A673 (cell line): Measurements from ENCODE around the gene TECTA. TPM values are rescaled to one million over a fixed set of nuclear protein-coding genes. Genes with fewer than 3 reads are reported as not detected.

Experiments used
- BruUV-seq: library from RNA; stranded (reverse); fragments of 400-500 nt; replicated peaks from 2 replicates; lab custom pipeline; 2021; lab: Mats Ljungman, UMichigan
- CTCF ChIA-PET: fragments of 300-600 bp; sonication (Branson Sonifier 250); formaldehyde crosslinking; loops from one replicate; lab custom pipeline; 2022; ENCODE audit warnings: antibody characterized with exemption; lab: Charles Lee
- POLR2A ChIA-PET: fragments of 300-600 bp; sonication (Branson Sonifier 250); formaldehyde crosslinking; loops from one replicate; lab custom pipeline; 2022; ENCODE audit warnings: antibody characterized with exemption; ENCODE audit not compliant: low non-redundant PET; lab: Charles Lee
- DNase-seq: peaks from one replicate; pipeline ENCODE4 v3.0.0-alpha.2; 2015; ENCODE audit warnings: low spot score
- H3K27ac ChIP-seq: fragments of 200-600 bp; sonication (generic); 2 replicates; pipeline ENCODE4 v1.5.1; 2016; ENCODE audit warnings: mixed run types, low read depth, mild to moderate bottlenecking, mixed read lengths, antibody characterized with exemption, low read length; ENCODE audit not compliant: poor library complexity, severe bottlenecking
- H3K27me3 ChIP-seq: fragments of 200-600 bp; sonication (generic); replicated peaks from 2 replicates; pipeline ENCODE4 v1.6.1; 2017; ENCODE audit warnings: mixed run types, low read depth, mild to moderate bottlenecking, mixed read lengths, antibody characterized with exemption, low read length; ENCODE audit not compliant: insufficient read depth, poor library complexity
- H3K36me3 ChIP-seq: fragments of 200-600 bp; sonication (generic); 2 replicates; pipeline ENCODE4 v1.6.1; 2016; ENCODE audit warnings: mixed run types, mild to moderate bottlenecking, mixed read lengths, antibody characterized with exemption, low read length; ENCODE audit not compliant: insufficient read depth, poor library complexity, severe bottlenecking
- H3K4me1 ChIP-seq: fragments of 200-600 bp; sonication (generic); 2 replicates; pipeline ENCODE4 v1.6.1; 2017; ENCODE audit warnings: mixed run types, mild to moderate bottlenecking, mixed read lengths, antibody characterized with exemption, low read length; ENCODE audit not compliant: insufficient read depth, poor library complexity, severe bottlenecking
- H3K4me3 ChIP-seq: fragments of 200-600 bp; sonication (generic); 2 replicates; pipeline ENCODE4 v1.5.1; 2016; ENCODE audit warnings: low read depth, mixed run types, mild to moderate bottlenecking, mixed read lengths, low read length; ENCODE audit not compliant: poor library complexity, severe bottlenecking
- H3K9me3 ChIP-seq: fragments of 200-600 bp; sonication (generic); 2 replicates; pipeline ENCODE4 v1.6.1; 2016; ENCODE audit warnings: mixed run types, low read depth, mild to moderate bottlenecking, mixed read lengths, antibody characterized with exemption, low read length; ENCODE audit not compliant: poor library complexity, severe bottlenecking
- EZH2 ChIP-seq: fragments of 200-600 bp; sonication (generic); IDR thresholded peaks from 2 replicates; pipeline ENCODE4 v1.6.1; 2017; ENCODE audit warnings: borderline replicate concordance, low read depth, mild to moderate bottlenecking, mixed read lengths, antibody characterized with exemption, low read length; ENCODE audit not compliant: poor library complexity, severe bottlenecking
- intact Hi-C: fragments of 100-400 bp; cut with micrococcal nuclease; formaldehyde crosslinking; loops from one replicate; pipeline ENCODE4 v1.10.0; 2022; ENCODE audit not compliant: unreplicated experiment
- total RNA-seq: library from RNA; stranded (reverse); gene quantifications from 2 replicates; pipeline ENCODE4 v1.2.3, GENCODE V29; 2021
- TF ChIP-seq, protein P1 (sequence below): fragments of 300-800, 200-600 bp; sonication (generic); conservative IDR thresholded peaks from 2 replicates; pipeline ENCODE4 v1.5.1; 2017; ENCODE audit warnings: low read depth, mild to moderate bottlenecking, antibody characterized with exemption, low read length, moderate library complexity, mixed read lengths

TECTA gene
- total RNA-seq, 1 experiment from 2014 or later: 0.19 TPM

DNA sequence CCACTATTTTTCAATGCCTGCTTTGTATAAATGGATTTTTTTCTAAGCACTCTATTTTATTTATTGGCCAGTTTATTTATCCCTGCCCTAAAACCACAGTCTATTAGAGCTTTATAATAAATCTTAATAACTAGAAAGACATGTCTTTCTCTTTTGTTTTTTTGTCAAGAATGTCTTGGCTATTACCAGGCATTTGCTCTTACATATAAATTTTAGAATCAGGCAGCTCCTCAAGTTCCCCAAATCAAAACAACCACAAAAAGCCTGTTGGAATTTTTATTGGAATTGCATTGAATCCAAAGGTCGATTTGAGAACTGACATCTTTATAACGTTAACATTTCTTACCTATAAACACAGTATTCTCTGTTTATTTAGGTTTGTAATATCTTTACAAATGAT lies 105.8 kb downstream of the TECTA start:
- no peaks in the 10 kb centered on the region for H3K9me3 ChIP-seq
- no TSS peak for BruUV-seq
- no peak overlapping the region for H3K27ac ChIP-seq
- peaks cover 36% of the 10 kb centered on the region for H3K27me3 ChIP-seq
- ChIA-PET CTCF (no interaction called here), POLR2A (no interaction called here)
- H3K4me1 ChIP-seq: no peaks in the 10 kb centered on the region
- H3K36me3 ChIP-seq: no peaks in the 10 kb centered on the region
- DNase-seq: no peak
- H3K4me3 ChIP-seq: no peak overlapping the region
- no peak for TF ChIP-seq EZH2
- TF ChIP-seq, protein P1, sequence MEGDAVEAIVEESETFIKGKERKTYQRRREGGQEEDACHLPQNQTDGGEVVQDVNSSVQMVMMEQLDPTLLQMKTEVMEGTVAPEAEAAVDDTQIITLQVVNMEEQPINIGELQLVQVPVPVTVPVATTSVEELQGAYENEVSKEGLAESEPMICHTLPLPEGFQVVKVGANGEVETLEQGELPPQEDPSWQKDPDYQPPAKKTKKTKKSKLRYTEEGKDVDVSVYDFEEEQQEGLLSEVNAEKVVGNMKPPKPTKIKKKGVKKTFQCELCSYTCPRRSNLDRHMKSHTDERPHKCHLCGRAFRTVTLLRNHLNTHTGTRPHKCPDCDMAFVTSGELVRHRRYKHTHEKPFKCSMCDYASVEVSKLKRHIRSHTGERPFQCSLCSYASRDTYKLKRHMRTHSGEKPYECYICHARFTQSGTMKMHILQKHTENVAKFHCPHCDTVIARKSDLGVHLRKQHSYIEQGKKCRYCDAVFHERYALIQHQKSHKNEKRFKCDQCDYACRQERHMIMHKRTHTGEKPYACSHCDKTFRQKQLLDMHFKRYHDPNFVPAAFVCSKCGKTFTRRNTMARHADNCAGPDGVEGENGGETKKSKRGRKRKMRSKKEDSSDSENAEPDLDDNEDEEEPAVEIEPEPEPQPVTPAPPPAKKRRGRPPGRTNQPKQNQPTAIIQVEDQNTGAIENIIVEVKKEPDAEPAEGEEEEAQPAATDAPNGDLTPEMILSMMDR: no peak
- intact Hi-C loops: no loop called here

DNA sequence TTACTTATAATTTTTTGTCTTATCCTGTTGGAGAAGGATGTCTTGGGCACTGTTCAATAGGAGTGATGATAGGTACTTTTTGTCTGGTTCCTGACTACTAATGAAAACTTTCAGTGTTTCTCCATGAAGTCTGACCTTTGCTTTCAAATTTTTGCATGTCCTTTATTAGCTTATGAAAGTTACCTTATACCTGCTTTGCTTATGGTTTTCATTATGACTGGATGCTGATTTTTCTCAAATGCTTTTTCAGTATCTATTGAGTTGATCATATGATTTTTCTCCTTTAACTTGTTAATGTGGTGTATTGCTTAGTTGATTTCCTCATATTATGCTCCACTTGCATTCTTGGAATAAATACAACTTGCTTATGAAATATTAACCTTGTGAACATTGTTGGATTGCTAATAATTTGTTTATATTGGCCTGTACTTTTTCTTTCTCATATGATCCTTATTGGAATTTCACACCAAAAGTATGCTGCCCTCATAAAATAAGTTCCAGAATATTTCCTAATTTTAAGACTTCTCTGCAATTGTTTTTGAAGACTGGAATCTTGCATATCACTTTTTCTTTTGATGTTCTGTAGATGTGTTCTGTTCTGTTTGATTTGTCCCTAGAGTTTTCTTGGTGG lies 106.6 kb downstream of the TECTA start:
- H3K27ac ChIP-seq: no peak overlapping the region
- TF ChIP-seq, protein P1: no peak
- no peak for TF ChIP-seq EZH2
- H3K4me1 ChIP-seq: no peaks in the 10 kb centered on the region
- H3K36me3 ChIP-seq: no peaks in the 10 kb centered on the region
- no peak for DNase-seq
- no TSS peak for BruUV-seq
- H3K4me3 ChIP-seq: no peak overlapping the region
- H3K27me3 ChIP-seq: peaks cover 41% of the 10 kb centered on the region
- CTCF ChIA-PET: no interaction called here
- POLR2A ChIA-PET: interaction anchor here (0.6 kb wide), 1 partner anchor 940 kb away, joined by 4 read pairs; no protein-coding TSS in a partner anchor
- intact Hi-C loops: no loop called here
- H3K9me3 ChIP-seq: no peaks in the 10 kb centered on the region

DNA sequence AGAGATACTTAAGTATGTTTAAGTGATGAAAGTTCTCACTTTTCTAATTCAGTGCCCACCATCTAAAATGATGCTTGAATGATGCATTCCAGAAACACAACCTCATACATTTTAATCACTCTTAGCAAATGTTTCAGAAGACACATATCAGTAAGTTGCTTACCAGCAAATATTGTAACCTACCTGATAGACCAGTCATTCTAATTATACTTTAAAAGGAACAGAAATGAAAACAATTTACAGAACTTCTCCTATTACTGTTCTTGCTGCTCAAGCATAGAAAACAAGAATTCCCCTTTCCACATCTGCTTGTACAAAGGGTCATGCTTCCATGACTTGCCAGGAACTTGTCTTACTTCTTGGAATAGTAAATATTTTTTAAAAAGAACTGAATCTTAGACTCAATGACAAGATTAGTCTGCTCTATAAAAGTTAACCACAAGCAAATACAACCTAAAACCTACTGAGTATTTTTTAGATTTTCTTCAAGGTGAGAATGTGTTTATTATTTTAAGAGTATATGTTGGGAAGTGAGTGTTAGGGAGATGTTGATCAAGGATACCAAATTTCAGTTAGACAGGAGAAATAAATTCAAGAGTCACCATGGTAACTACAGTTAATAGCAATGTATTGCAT lies 109.5 kb downstream of the TECTA start:
- CTCF ChIA-PET: no interaction called here
- DNase-seq: no peak
- POLR2A ChIA-PET: no interaction called here
- TF ChIP-seq EZH2: no peak
- TF ChIP-seq, protein P1: no peak
- intact Hi-C loops: no loop called here
- peaks cover 29% of the 10 kb centered on the region for H3K27me3 ChIP-seq
- no TSS peak for BruUV-seq
- H3K4me1 ChIP-seq: no peaks in the 10 kb centered on the region
- no peak overlapping the region for H3K4me3 ChIP-seq
- H3K9me3 ChIP-seq: no peaks in the 10 kb centered on the region
- H3K27ac ChIP-seq: no peak overlapping the region
- H3K36me3 ChIP-seq: no peaks in the 10 kb centered on the region
